ENCODE measurements around the gene ROBO2. TPM values are rescaled to one million over a fixed set of nuclear protein-coding genes. Genes with fewer than 3 reads are reported as not detected.

The ROBO2 gene
- total and polyA plus RNA-seq, 10 donors, result 0.41 to 14.8 (median 5.2) TPM

DNA sequence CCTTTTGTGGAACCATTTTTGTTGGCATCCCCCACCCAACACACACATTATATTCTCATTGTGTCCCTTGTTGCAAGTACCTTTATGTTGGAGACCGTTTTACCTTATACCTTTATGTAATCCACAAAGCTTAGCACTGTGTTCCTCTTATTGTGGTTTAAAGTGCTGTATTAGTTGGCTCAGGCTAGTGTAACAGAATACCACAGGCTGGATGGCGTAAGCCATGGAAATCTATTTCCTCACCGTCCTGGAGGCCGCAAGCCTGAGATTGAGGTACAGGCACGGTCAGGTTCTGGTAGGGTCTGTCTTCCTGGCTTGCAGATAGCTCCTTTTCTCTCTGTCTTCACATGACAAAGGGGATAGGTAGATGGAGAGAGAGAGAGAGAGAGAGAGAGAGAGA is 302.8 kb downstream of the ROBO2 start:
- no peaks in the 10 kb centered on the region for H3K36me3 ChIP-seq
- no peak overlapping the region for H3K27ac ChIP-seq
- no peak overlapping the region for H3K4me3 ChIP-seq
- H3K9me3 ChIP-seq, result peaks cover 0 to 5% (median 0%) of the 10 kb centered on the region in 8 donors
- TF ChIP-seq POLR2AphosphoS5 (IDR thresholded peaks at IDR 0.05) (no peak), CTCF (IDR thresholded peaks at IDR 0.05 in 8 of 11, conservative IDR thresholded peaks at IDR 0.05 in 3 of 11) (no peak), POLR2A (IDR thresholded peaks at IDR 0.05) (no peak)
- DNase-seq, result no peak
- WGBS, 5 donors, result 72 to 90% (median 83%) methylated on average over 5 of the region's 5 CpGs
- H3K27me3 ChIP-seq (replicated peaks in 1 of 7), result no peaks in the 10 kb centered on the region
- intact Hi-C loops (cut with DNase I; ENCODE audit: low total_unique reads), result no loop called here
- H3K4me1 ChIP-seq, result no peaks in the 10 kb centered on the region

DNA sequence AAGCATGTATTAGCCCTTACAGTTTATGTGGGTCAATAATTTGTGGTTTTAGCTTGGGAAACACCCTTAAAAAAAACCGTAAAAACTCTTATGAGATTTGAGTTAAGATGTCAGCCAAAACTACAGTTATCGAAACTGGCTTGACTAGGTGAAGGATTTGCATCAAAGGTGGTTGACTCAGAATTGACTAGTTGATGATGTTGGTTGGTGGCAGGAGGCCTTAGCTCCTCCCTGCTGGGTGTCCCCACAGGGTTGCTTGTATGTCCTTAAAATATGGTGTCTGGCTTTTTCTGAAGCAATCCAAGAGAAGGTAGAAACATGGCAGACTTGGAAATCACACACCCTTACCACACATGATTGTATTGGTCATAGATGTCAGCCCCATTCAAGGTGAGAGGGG is 305.1 kb downstream of the ROBO2 start:
- intact Hi-C loops (cut with DNase I; ENCODE audit: low total_unique reads), result no loop called here
- WGBS, 5 donors, result 84 to 92% (median 89%) methylated on average over 2 of the region's 2 CpGs

GRCh38 chr3:77348244-77348855 is 308.5 kb downstream of the ROBO2 start:
- H3K27me3 ChIP-seq (replicated peaks in 1 of 7), result no peaks in the 10 kb centered on the region
- no peak for DNase-seq
- H3K9me3 ChIP-seq, result peaks cover 0 to 5% (median 0%) of the 10 kb centered on the region in 8 donors
- WGBS, 5 donors, result 51 to 64% (median 58%) methylated on average over 6 of the region's 6 CpGs
- no peaks in the 10 kb centered on the region for H3K36me3 ChIP-seq
- H3K27ac ChIP-seq, result no peak overlapping the region
- no peaks in the 10 kb centered on the region for H3K4me1 ChIP-seq
- peak in 4 of 11 experiments; percentile 9 to 37 (median 26) for TF ChIP-seq CTCF (IDR thresholded peaks at IDR 0.05 in 8 of 11, conservative IDR thresholded peaks at IDR 0.05 in 3 of 11)
- no peak for TF ChIP-seq POLR2AphosphoS5 (IDR thresholded peaks at IDR 0.05)
- no peak overlapping the region for H3K4me3 ChIP-seq
- intact Hi-C loops (cut with DNase I; ENCODE audit: low total_unique reads), result no loop called here

More for the DNA sequence above, 305.1 kb downstream of the ROBO2 start:
- H3K4me1 ChIP-seq, result no peaks in the 10 kb centered on the region
- DNase-seq, result no peak
- peaks cover 0 to 5% (median 0%) of the 10 kb centered on the region in 8 donors for H3K9me3 ChIP-seq
- H3K27me3 ChIP-seq (replicated peaks in 1 of 7), result no peaks in the 10 kb centered on the region
- no peak for TF ChIP-seq POLR2A (IDR thresholded peaks at IDR 0.05)
- no peak for TF ChIP-seq POLR2AphosphoS5 (IDR thresholded peaks at IDR 0.05)
- no peak for TF ChIP-seq CTCF (IDR thresholded peaks at IDR 0.05 in 8 of 11, conservative IDR thresholded peaks at IDR 0.05 in 3 of 11)
- H3K36me3 ChIP-seq, result no peaks in the 10 kb centered on the region
- no peak overlapping the region for H3K27ac ChIP-seq
- no peak overlapping the region for H3K4me3 ChIP-seq

DNA sequence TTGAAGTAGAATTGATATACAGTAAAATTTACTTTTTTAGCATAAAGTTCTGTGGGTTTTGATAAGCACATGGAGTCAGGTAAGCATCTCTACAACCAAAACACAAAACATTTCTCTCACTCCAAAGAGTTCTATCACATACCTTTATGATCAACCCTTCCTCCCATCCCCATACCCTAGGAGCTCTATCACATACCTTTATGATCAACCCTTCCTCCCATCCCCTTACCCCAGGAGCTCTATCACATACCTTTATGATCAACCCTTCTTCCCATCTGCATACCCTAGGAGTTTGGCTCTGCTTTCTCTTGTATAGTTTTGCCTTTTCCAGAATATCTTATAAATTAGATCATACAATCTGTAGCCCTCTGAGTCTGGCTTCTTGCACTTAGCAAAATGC is 315.1 kb downstream of the ROBO2 start:
- H3K36me3 ChIP-seq, result no peaks in the 10 kb centered on the region
- no peaks in the 10 kb centered on the region for H3K27me3 ChIP-seq (replicated peaks in 1 of 7)
- intact Hi-C loops (cut with DNase I; ENCODE audit: low total_unique reads), result no loop called here
- no peak for DNase-seq
- TF ChIP-seq POLR2A (IDR thresholded peaks at IDR 0.05) (no peak), POLR2AphosphoS5 (IDR thresholded peaks at IDR 0.05) (no peak), CTCF (IDR thresholded peaks at IDR 0.05 in 8 of 11, conservative IDR thresholded peaks at IDR 0.05 in 3 of 11) (no peak)
- H3K4me3 ChIP-seq, result no peak overlapping the region
- no peak overlapping the region for H3K27ac ChIP-seq
- peaks cover 0 to 6% (median 0%) of the 10 kb centered on the region in 8 donors for H3K9me3 ChIP-seq
- no peaks in the 10 kb centered on the region for H3K4me1 ChIP-seq
